A673 (cell line): ENCODE data around the gene PPM1E. TPM values are rescaled to one million over a fixed set of nuclear protein-coding genes. Genes with fewer than 3 reads are reported as not detected.

Source experiments
- BruUV-seq: library from RNA; stranded (reverse); fragments of 400-500 nt; replicated peaks from 2 replicates; lab custom pipeline; 2021; lab: Mats Ljungman, UMichigan
- CTCF ChIA-PET: fragments of 300-600 bp; sonication (Branson Sonifier 250); formaldehyde crosslinking; loops from one replicate; lab custom pipeline; 2022; ENCODE audit warnings: antibody characterized with exemption; lab: Charles Lee
- POLR2A ChIA-PET: fragments of 300-600 bp; sonication (Branson Sonifier 250); formaldehyde crosslinking; loops from one replicate; lab custom pipeline; 2022; ENCODE audit warnings: antibody characterized with exemption; ENCODE audit not compliant: low non-redundant PET; lab: Charles Lee
- DNase-seq: peaks from one replicate; pipeline ENCODE4 v3.0.0-alpha.2; 2015; ENCODE audit warnings: low spot score
- H3K27ac ChIP-seq: fragments of 200-600 bp; sonication (generic); 2 replicates; pipeline ENCODE4 v1.5.1; 2016; ENCODE audit warnings: mixed run types, low read depth, mild to moderate bottlenecking, mixed read lengths, antibody characterized with exemption, low read length; ENCODE audit not compliant: poor library complexity, severe bottlenecking
- H3K27me3 ChIP-seq: fragments of 200-600 bp; sonication (generic); replicated peaks from 2 replicates; pipeline ENCODE4 v1.6.1; 2017; ENCODE audit warnings: mixed run types, low read depth, mild to moderate bottlenecking, mixed read lengths, antibody characterized with exemption, low read length; ENCODE audit not compliant: insufficient read depth, poor library complexity
- H3K36me3 ChIP-seq: fragments of 200-600 bp; sonication (generic); 2 replicates; pipeline ENCODE4 v1.6.1; 2016; ENCODE audit warnings: mixed run types, mild to moderate bottlenecking, mixed read lengths, antibody characterized with exemption, low read length; ENCODE audit not compliant: insufficient read depth, poor library complexity, severe bottlenecking
- H3K4me1 ChIP-seq: fragments of 200-600 bp; sonication (generic); 2 replicates; pipeline ENCODE4 v1.6.1; 2017; ENCODE audit warnings: mixed run types, mild to moderate bottlenecking, mixed read lengths, antibody characterized with exemption, low read length; ENCODE audit not compliant: insufficient read depth, poor library complexity, severe bottlenecking
- H3K4me3 ChIP-seq: fragments of 200-600 bp; sonication (generic); 2 replicates; pipeline ENCODE4 v1.5.1; 2016; ENCODE audit warnings: low read depth, mixed run types, mild to moderate bottlenecking, mixed read lengths, low read length; ENCODE audit not compliant: poor library complexity, severe bottlenecking
- H3K9me3 ChIP-seq: fragments of 200-600 bp; sonication (generic); 2 replicates; pipeline ENCODE4 v1.6.1; 2016; ENCODE audit warnings: mixed run types, low read depth, mild to moderate bottlenecking, mixed read lengths, antibody characterized with exemption, low read length; ENCODE audit not compliant: poor library complexity, severe bottlenecking
- EZH2 ChIP-seq: fragments of 200-600 bp; sonication (generic); IDR thresholded peaks from 2 replicates; pipeline ENCODE4 v1.6.1; 2017; ENCODE audit warnings: borderline replicate concordance, low read depth, mild to moderate bottlenecking, mixed read lengths, antibody characterized with exemption, low read length; ENCODE audit not compliant: poor library complexity, severe bottlenecking
- intact Hi-C: fragments of 100-400 bp; cut with micrococcal nuclease; formaldehyde crosslinking; loops from one replicate; pipeline ENCODE4 v1.10.0; 2022; ENCODE audit not compliant: unreplicated experiment
- total RNA-seq: library from RNA; stranded (reverse); gene quantifications from 2 replicates; pipeline ENCODE4 v1.2.3, GENCODE V29; 2021
- TF ChIP-seq, protein P1 (sequence below): fragments of 300-800, 200-600 bp; sonication (generic); conservative IDR thresholded peaks from 2 replicates; pipeline ENCODE4 v1.5.1; 2017; ENCODE audit warnings: low read depth, mild to moderate bottlenecking, antibody characterized with exemption, low read length, moderate library complexity, mixed read lengths

PPM1E gene
- total RNA-seq, 1 experiment from 2014 or later, result 6.0 TPM

DNA sequence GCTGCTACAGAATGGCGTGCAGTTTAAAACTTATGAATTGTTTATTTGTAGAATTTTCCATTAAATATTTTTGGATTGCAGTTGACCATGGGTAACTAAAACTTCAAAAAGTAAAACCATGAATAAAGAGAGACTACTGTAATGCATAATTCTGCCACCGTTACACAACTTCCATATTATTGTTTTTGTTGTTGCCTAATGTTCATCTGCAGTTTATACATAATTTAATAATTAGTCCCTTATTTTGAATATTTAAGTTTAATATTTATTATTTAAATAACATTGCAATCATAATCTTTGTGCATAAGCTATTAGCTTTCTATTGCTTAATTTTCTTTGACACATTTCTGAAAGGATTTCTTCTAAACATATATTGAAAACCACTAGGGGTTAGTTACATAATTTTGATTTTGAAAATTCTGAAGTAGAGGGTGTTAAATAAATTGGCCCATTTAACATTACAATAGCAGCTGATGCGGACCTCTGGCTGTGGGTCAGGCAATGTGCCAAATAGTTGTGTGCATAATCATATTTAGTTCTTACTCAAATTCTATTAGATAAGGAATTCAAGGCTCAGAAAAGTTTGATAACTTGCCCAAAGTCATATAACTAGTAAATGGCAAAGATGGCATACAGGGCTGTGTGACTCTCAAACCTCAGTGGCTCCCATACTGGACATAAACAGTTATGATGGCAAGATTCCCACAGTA is 31.1 kb downstream of the PPM1E start:
- BruUV-seq, result no TSS peak
- H3K4me3 ChIP-seq, result no peak overlapping the region
- H3K27me3 ChIP-seq, result no peaks in the 10 kb centered on the region
- DNase-seq, result peak; percentile 56
- intact Hi-C loops, result no loop called here
- H3K4me1 ChIP-seq, result peaks cover 18% of the 10 kb centered on the region
- H3K9me3 ChIP-seq, result no peaks in the 10 kb centered on the region
- ChIA-PET POLR2A (no interaction called here), CTCF (no interaction called here)
- TF ChIP-seq, protein P1, sequence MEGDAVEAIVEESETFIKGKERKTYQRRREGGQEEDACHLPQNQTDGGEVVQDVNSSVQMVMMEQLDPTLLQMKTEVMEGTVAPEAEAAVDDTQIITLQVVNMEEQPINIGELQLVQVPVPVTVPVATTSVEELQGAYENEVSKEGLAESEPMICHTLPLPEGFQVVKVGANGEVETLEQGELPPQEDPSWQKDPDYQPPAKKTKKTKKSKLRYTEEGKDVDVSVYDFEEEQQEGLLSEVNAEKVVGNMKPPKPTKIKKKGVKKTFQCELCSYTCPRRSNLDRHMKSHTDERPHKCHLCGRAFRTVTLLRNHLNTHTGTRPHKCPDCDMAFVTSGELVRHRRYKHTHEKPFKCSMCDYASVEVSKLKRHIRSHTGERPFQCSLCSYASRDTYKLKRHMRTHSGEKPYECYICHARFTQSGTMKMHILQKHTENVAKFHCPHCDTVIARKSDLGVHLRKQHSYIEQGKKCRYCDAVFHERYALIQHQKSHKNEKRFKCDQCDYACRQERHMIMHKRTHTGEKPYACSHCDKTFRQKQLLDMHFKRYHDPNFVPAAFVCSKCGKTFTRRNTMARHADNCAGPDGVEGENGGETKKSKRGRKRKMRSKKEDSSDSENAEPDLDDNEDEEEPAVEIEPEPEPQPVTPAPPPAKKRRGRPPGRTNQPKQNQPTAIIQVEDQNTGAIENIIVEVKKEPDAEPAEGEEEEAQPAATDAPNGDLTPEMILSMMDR, result no peak
- no peak for TF ChIP-seq EZH2
- H3K36me3 ChIP-seq, result no peaks in the 10 kb centered on the region
- H3K27ac ChIP-seq, result no peak overlapping the region

DNA sequence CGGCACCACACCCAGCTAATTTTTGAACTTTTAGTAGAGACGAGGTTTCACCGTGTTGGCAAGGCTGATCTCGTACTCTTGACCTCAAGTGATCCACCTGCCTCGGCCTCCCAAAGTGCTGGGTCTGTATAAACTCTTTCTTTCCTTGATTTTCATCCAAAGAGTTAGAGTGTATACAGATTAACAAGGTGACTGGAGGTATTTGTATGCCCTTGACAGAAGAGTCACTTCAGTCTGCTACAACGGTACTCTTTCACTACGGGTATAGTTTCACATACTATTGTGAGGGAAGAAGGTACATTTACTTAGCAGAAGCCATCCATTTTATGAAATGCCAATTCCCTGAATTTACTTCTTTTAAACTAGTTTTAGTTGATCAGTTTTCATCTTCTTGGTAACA is 32.5 kb downstream of the PPM1E start:
- H3K27me3 ChIP-seq, result no peaks in the 10 kb centered on the region
- peaks cover 18% of the 10 kb centered on the region for H3K4me1 ChIP-seq
- ChIA-PET POLR2A (interaction anchor here (0.6 to 0.9 kb wide), 2 partner anchors 124 to 151 kb away, joined by 3 to 4 read pairs; no protein-coding TSS in a partner anchor), CTCF (interaction anchor here (0.6 kb wide), 1 partner anchor 12 kb away, joined by 3 read pairs; no protein-coding TSS in a partner anchor)
- no peak overlapping the region for H3K27ac ChIP-seq
- DNase-seq, result no peak
- no TSS peak for BruUV-seq
- intact Hi-C loops, result no loop called here
- H3K9me3 ChIP-seq, result no peaks in the 10 kb centered on the region
- no peak overlapping the region for H3K4me3 ChIP-seq
- H3K36me3 ChIP-seq, result no peaks in the 10 kb centered on the region
- TF ChIP-seq, protein P1, result no peak
- TF ChIP-seq EZH2, result no peak

DNA sequence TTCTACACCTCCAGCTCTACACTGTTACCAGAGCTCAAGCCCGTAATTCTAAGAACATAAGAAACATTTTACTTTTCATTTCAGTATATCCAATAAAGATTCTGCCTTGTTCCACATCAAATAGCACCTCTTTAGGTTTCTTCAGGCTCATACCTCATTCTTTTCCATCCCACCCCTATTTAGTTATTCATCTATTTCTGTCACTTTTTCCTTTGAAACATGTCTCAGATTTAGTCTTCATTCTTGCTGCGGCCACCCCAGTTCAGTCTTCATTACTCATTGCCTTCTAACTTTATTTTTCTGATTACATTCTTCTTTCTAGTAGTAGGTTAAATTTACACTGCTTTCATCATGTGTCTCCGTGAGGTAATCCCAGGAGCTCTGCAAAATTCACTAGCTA is 33.5 kb downstream of the PPM1E start:
- no peak overlapping the region for H3K27ac ChIP-seq
- no peaks in the 10 kb centered on the region for H3K36me3 ChIP-seq
- intact Hi-C loops, result no loop called here
- no peak for TF ChIP-seq EZH2
- TF ChIP-seq, protein P1, result no peak
- ChIA-PET POLR2A (interaction anchor here (0.9 kb wide), 1 partner anchor 123 kb away, joined by 4 read pairs; no protein-coding TSS in a partner anchor), CTCF (no interaction called here)
- no TSS peak for BruUV-seq
- no peaks in the 10 kb centered on the region for H3K9me3 ChIP-seq
- H3K4me3 ChIP-seq, result no peak overlapping the region
- no peak for DNase-seq
- no peaks in the 10 kb centered on the region for H3K27me3 ChIP-seq
- peaks cover 18% of the 10 kb centered on the region for H3K4me1 ChIP-seq
